HepG2 (cell line): Measurements from ENCODE around the gene SLIT3. TPM values are rescaled to one million over a fixed set of nuclear protein-coding genes. Genes with fewer than 3 reads are reported as not detected.

Source experiments
- ATAC-seq: fragments of 200-7000 bp; cut with Tn5 transposase; 3 replicates; pipeline ENCODE4 v1.9.1; 2020; ENCODE audit warnings: mild to moderate bottlenecking, moderate library complexity
- BruUV-seq: library from RNA; stranded (reverse); fragments of 400-500 nt; replicated peaks from 2 replicates; lab custom pipeline; 2021; lab: Mats Ljungman, UMichigan
- CTCF ChIA-PET: fragments of 300-600 bp; formaldehyde crosslinking; extraction: SDS; loops from one replicate; lab custom pipeline; 2021; ENCODE audit warnings: low total read pairs, inconsistent platforms, low intra/inter-chr PET ratio; lab: Yijun Ruan, JAX
- POLR2A ChIA-PET: fragments of 350-600 bp; sonication (Branson Sonifier 250); formaldehyde crosslinking; loops from one replicate; lab custom pipeline; 2020; ENCODE audit warnings: antibody characterized with exemption, inconsistent platforms; lab: Yijun Ruan, JAX
- DNase-seq: peaks from one replicate; pipeline ENCODE4 v3.0.0-alpha.2; 2015; ENCODE audit warnings: low spot score
- FAIRE-seq: peaks from 3 replicates; lab custom pipeline; 2011; peaks lifted over from hg19 to GRCh38; lab: Jason Lieb, UNC
- H2AFZ ChIP-seq: one replicate; pipeline ENCODE4 v1.6.1; 2011; ENCODE audit warnings: low read length, inconsistent platforms
- H3K27ac ChIP-seq: fragments of 300-600 bp; 3 replicates; pipeline ENCODE4 v1.8.0; 2011; ENCODE audit warnings: mixed run types, mild to moderate bottlenecking, mixed read lengths, low read length, inconsistent platforms; ENCODE audit not compliant: insufficient read depth; ENCODE audit errors: extremely low read length
- H3K27me3 ChIP-seq, 2 experiments: fragments of 200-600 bp in 1 of 2; 2 replicates in 1 of 2; 3 replicates in 1 of 2; pipeline versions ENCODE4 v1.6.0 to v1.8.0; 2011; ENCODE audit warnings: low read length in 2 of 2, mild to moderate bottlenecking in 2 of 2, moderate library complexity in 2 of 2, inconsistent platforms in 1 of 2; ENCODE audit not compliant: insufficient read depth in 2 of 2, control insufficient read depth in 1 of 2
- H3K36me3 ChIP-seq, 2 experiments: fragments of 200-600 bp in 1 of 2; replicated peaks in 1 of 2; 2 replicates in 1 of 2; 3 replicates in 1 of 2; pipeline versions ENCODE4 v1.5.1 to v1.8.0; 2011; ENCODE audit warnings: low read length in 2 of 2, inconsistent platforms in 1 of 2; ENCODE audit not compliant: insufficient read depth in 2 of 2, control insufficient read depth in 1 of 2
- H3K4me1 ChIP-seq: 2 replicates; pipeline ENCODE4 v1.5.1; 2012; ENCODE audit warnings: low read length, inconsistent platforms; ENCODE audit not compliant: insufficient read depth
- H3K4me2 ChIP-seq: 2 replicates; pipeline ENCODE4 v1.6.0; 2011; ENCODE audit warnings: low read depth, low read length, inconsistent platforms
- H3K4me3 ChIP-seq, 3 experiments: fragments of 200-600 bp in 1 of 3; sonication (generic), shearing (Covaris generic) in 1 of 3; replicated peaks in 1 of 3; 2 replicates each; pipeline ENCODE4 v1.5.1; 2011 to 2016; ENCODE audit warnings: low read length in 3 of 3, inconsistent platforms in 2 of 3, low read depth in 2 of 3, mild to moderate bottlenecking in 2 of 3, control low read depth in 1 of 3, mixed read lengths in 1 of 3; ENCODE audit not compliant: insufficient read depth in 1 of 3
- H3K79me2 ChIP-seq: one replicate; pipeline ENCODE4 v1.6.1; 2011; ENCODE audit warnings: low read length, inconsistent platforms; ENCODE audit not compliant: insufficient read depth
- H3K9ac ChIP-seq: 2 replicates; pipeline ENCODE4 v1.6.0; 2011; ENCODE audit warnings: mild to moderate bottlenecking, low read depth, low read length, inconsistent platforms; ENCODE audit not compliant: insufficient read depth
- H3K9me3 ChIP-seq: 2 replicates; pipeline ENCODE4 v1.5.1; 2012; ENCODE audit warnings: mild to moderate bottlenecking, low read length
- H4K20me1 ChIP-seq: 2 replicates; pipeline ENCODE4 v1.6.0; 2011; ENCODE audit warnings: inconsistent platforms, mild to moderate bottlenecking, low read length, moderate library complexity; ENCODE audit not compliant: insufficient read depth
- CBX5 ChIP-seq: sonication (generic); formaldehyde crosslinking; IDR thresholded peaks from 2 replicates; pipeline ENCODE4 v1.4.0; 2020; ENCODE audit warnings: missing genetic modification reagents, borderline replicate concordance
- EP300 ChIP-seq, 3 experiments: sonication (generic) in 1 of 3; formaldehyde crosslinking in 1 of 3; IDR thresholded peaks; 2 replicates each; pipeline versions ENCODE4 v1.5.1 to v1.6.1; 2011 to 2020; ENCODE audit warnings: low read depth in 2 of 3, low read length in 2 of 3, borderline replicate concordance in 1 of 3, improper control_type of control experiment in 1 of 3, mild to moderate bottlenecking in 1 of 3, missing genetic modification reagents in 1 of 3, moderate library complexity in 1 of 3
- MZF1 ChIP-seq: sonication (generic); formaldehyde crosslinking; IDR thresholded peaks from 2 replicates; pipeline ENCODE4 v1.8.1; 2023; ENCODE audit warnings: mild to moderate bottlenecking, missing genetic modification reagents, borderline replicate concordance
- NFE2L2 ChIP-seq: fragments of 150-350 bp; IDR thresholded peaks from 2 replicates; pipeline ENCODE4 v1.6.1; 2014; ENCODE audit warnings: low read length
- PLRG1 ChIP-seq: fragments of 450-650 bp; conservative IDR thresholded peaks from 2 replicates; pipeline ENCODE4 v1.6.1; 2016
- REL ChIP-seq: sonication (generic); formaldehyde crosslinking; conservative IDR thresholded peaks from 2 replicates; pipeline ENCODE4 v1.8.0; 2022; ENCODE audit warnings: mild to moderate bottlenecking, missing genetic modification reagents, moderate library complexity
- SALL1 ChIP-seq: sonication (generic); formaldehyde crosslinking; IDR thresholded peaks from 2 replicates; pipeline ENCODE4 v1.8.0; 2022; ENCODE audit warnings: mild to moderate bottlenecking, missing genetic modification reagents
- SMYD3 ChIP-seq: sonication (generic); formaldehyde crosslinking; IDR thresholded peaks from 2 replicates; pipeline ENCODE4 v1.8.1; 2023; ENCODE audit warnings: mild to moderate bottlenecking, missing genetic modification reagents
- TCF7L2 ChIP-seq: IDR thresholded peaks from 2 replicates; pipeline ENCODE4 v1.6.1; 2011; ENCODE audit warnings: mild to moderate bottlenecking, low read depth, low read length, moderate library complexity
- THAP11 ChIP-seq: IDR thresholded peaks from 2 replicates; pipeline ENCODE4 v1.6.1; 2016; ENCODE audit warnings: missing biosample characterization, missing genetic modification reagents
- ZNF17 ChIP-seq: sonication (generic); formaldehyde crosslinking; IDR thresholded peaks from 2 replicates; pipeline ENCODE4 v1.5.0; 2020; ENCODE audit warnings: mild to moderate bottlenecking, missing genetic modification reagents
- WGBS: methylation state at CpG from one replicate; pipeline ENCODE4 v1.1.6; 2017; ENCODE audit warnings: low lambda C conversion rate; 5-methylcytosine and 5-hydroxymethylcytosine counted together
- in situ Hi-C: cut with HindIII; loops from 2 replicates; pipeline ENCODE4 v1.10.0; 2017; ENCODE audit warnings: low pct_unique_long_range_greater_than_20kb; ENCODE audit not compliant: extremely low pct_ligation_motif_present
- intact Hi-C: fragments of 100-400 bp; cut with micrococcal nuclease; formaldehyde crosslinking; loops from one replicate; pipeline ENCODE4 v1.10.0; 2022; ENCODE audit not compliant: unreplicated experiment
- polyA plus RNA-seq, 8 experiments: library from polyadenylated mRNA; depleted of rRNA in 3 of 8; stranded (reverse) in 7 of 8; unstranded in 1 of 8; fragments of >200 nt; fragmentation: Illumina TruSeq in 4 of 8; extraction: Trizol in 4 of 8; gene quantifications; 2 replicates each; pipeline versions ENCODE4 v1.2.1 to v1.2.3, GENCODE V29; 2011 to 2016; ENCODE audit warnings: low read depth in 4 of 8, missing spikeins in 1 of 8, mixed read lengths in 1 of 8; ENCODE audit not compliant: insufficient read depth in 1 of 8
- total RNA-seq, 5 experiments: library from RNA; depleted of rRNA; stranded (reverse); fragments of >200 nt; fragmentation: Illumina TruSeq; extraction: Trizol; gene quantifications; 2 replicates each; pipeline ENCODE4 v1.2.3, GENCODE V29; 2016; ENCODE audit warnings: low read depth in 1 of 5
- TF ChIP-seq, protein P1 (sequence below): IDR thresholded peaks from 2 replicates; pipeline ENCODE4 v1.6.1; 2016; ENCODE audit warnings: missing compliant biosample characterization, missing genetic modification reagents, borderline replicate concordance
- TF ChIP-seq, protein P2 (sequence below): sonication (generic); formaldehyde crosslinking; IDR thresholded peaks from 2 replicates; pipeline ENCODE4 v1.4.0; 2020; ENCODE audit warnings: mild to moderate bottlenecking, missing genetic modification reagents

Gene SLIT3
- total and polyA plus RNA-seq, 2 of the 13 experiments (the other 11 are each of a cell fraction or from before 2014, with no cell fraction given): not detected

GRCh38 chr5:168831383-168831782 lies 469.6 kb downstream of the SLIT3 start:
- in situ Hi-C loops: no loop called here
- Histone ChIP-seq H3K9ac (no peak overlapping the region), H3K27me3 (peaks cover 1 to 14% of the 10 kb centered on the region in 2 experiments; a peak in 3 of 5 replicates), H3K4me3 (no peak overlapping the region), H3K79me2 (no peaks in the 10 kb centered on the region), H3K9me3 (no peaks in the 10 kb centered on the region), H3K36me3 (no peaks in the 10 kb centered on the region), H4K20me1 (no peaks in the 10 kb centered on the region), H2AFZ (no peak overlapping the region), H3K4me1 (no peaks in the 10 kb centered on the region), H3K4me2 (no peak overlapping the region)
- POLR2A ChIA-PET: no interaction called here
- no peak for FAIRE-seq
- BruUV-seq: no TSS peak
- intact Hi-C loops: no loop called here
- DNase-seq: no peak
- ATAC-seq: no peak
- 20% methylated on average over 7 of the region's 7 CpGs for WGBS
- TF ChIP-seq PLRG1 (no peak), ZNF17 (CRISPR knock-in tag) (no peak), EP300 (IDR thresholded peaks at IDR 0.05; ENCODE audit: low read depth in 2 of 2, low read length in 2 of 2) (no peak), EP300 (CRISPR knock-in tag; IDR thresholded peaks at IDR 0.05; ENCODE audit: borderline replicate concordance) (no peak), CBX5 (no peak)
- TF ChIP-seq, all 625 proteins: peak for 0
- no peak overlapping the region for H3K27ac ChIP-seq
- CTCF ChIA-PET: no interaction called here

DNA sequence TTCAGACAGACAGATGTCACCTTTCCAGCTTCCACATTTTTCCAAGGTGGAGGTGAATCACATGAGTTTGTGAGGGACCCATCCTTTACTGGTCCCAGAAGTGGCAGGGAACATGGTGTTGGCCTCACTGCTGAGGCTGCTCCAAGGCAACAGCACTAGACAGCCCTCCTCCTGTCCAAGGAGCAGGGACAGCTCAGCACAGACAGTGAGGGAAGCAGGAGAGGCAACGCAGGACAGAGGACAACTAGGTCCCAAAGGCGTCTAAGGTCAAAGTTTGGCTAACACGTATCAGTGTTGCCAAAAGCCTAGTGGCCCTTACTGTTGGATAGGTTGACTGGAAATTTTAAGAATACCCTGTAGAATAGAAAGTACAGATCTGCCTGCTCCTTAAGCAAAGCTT lies 470.1 kb downstream of the SLIT3 start:
- 0% methylated on average over 3 of the region's 3 CpGs for WGBS
- TF ChIP-seq, protein P1, sequence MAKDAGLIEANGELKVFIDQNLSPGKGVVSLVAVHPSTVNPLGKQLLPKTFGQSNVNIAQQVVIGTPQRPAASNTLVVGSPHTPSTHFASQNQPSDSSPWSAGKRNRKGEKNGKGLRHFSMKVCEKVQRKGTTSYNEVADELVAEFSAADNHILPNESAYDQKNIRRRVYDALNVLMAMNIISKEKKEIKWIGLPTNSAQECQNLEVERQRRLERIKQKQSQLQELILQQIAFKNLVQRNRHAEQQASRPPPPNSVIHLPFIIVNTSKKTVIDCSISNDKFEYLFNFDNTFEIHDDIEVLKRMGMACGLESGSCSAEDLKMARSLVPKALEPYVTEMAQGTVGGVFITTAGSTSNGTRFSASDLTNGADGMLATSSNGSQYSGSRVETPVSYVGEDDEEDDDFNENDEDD (CRISPR knock-in tag): no peak
- TF ChIP-seq NFE2L2: no peak
- no peak for TF ChIP-seq THAP11 (CRISPR knock-in tag)
- TF ChIP-seq TCF7L2: no peak
- TF ChIP-seq, protein P2, sequence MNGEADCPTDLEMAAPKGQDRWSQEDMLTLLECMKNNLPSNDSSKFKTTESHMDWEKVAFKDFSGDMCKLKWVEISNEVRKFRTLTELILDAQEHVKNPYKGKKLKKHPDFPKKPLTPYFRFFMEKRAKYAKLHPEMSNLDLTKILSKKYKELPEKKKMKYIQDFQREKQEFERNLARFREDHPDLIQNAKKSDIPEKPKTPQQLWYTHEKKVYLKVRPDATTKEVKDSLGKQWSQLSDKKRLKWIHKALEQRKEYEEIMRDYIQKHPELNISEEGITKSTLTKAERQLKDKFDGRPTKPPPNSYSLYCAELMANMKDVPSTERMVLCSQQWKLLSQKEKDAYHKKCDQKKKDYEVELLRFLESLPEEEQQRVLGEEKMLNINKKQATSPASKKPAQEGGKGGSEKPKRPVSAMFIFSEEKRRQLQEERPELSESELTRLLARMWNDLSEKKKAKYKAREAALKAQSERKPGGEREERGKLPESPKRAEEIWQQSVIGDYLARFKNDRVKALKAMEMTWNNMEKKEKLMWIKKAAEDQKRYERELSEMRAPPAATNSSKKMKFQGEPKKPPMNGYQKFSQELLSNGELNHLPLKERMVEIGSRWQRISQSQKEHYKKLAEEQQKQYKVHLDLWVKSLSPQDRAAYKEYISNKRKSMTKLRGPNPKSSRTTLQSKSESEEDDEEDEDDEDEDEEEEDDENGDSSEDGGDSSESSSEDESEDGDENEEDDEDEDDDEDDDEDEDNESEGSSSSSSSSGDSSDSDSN (CRISPR knock-in tag): no peak
- TF ChIP-seq REL: no peak
- TF ChIP-seq MZF1 (CRISPR knock-in tag): no peak
- TF ChIP-seq SMYD3 (CRISPR knock-in tag): no peak
- TF ChIP-seq SALL1 (CRISPR knock-in tag): no peak
- Histone ChIP-seq H3K27me3 (peaks cover 1 to 9% of the 10 kb centered on the region in 2 experiments; a peak in 3 of 5 replicates), H3K4me3 (no peak overlapping the region), H3K79me2 (no peaks in the 10 kb centered on the region), H3K4me1 (no peaks in the 10 kb centered on the region), H4K20me1 (no peaks in the 10 kb centered on the region), H3K27ac (no peak overlapping the region), H3K9me3 (no peaks in the 10 kb centered on the region), H3K4me2 (no peak overlapping the region), H3K36me3 (no peaks in the 10 kb centered on the region), H2AFZ (no peak overlapping the region), H3K9ac (no peak overlapping the region)
- ChIA-PET CTCF (no interaction called here), POLR2A (no interaction called here)
- FAIRE-seq (no peak), DNase-seq (no peak), ATAC-seq (no peak)
- in situ Hi-C loops (no loop called here), intact Hi-C loops (no loop called here)
- no TSS peak for BruUV-seq
